HG02938 (cell line): Measurements from ENCODE around the gene EFNB2.

Experiments used
- ATAC-seq: cut with Tn5 transposase; IDR thresholded peaks from one replicate; pipeline ENCODE4 v1.9.1; 2021; ENCODE audit warnings: mild to moderate bottlenecking, moderate library complexity; ENCODE audit not compliant: unreplicated experiment

Gene EFNB2, protein sequence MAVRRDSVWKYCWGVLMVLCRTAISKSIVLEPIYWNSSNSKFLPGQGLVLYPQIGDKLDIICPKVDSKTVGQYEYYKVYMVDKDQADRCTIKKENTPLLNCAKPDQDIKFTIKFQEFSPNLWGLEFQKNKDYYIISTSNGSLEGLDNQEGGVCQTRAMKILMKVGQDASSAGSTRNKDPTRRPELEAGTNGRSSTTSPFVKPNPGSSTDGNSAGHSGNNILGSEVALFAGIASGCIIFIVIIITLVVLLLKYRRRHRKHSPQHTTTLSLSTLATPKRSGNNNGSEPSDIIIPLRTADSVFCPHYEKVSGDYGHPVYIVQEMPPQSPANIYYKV

DNA sequence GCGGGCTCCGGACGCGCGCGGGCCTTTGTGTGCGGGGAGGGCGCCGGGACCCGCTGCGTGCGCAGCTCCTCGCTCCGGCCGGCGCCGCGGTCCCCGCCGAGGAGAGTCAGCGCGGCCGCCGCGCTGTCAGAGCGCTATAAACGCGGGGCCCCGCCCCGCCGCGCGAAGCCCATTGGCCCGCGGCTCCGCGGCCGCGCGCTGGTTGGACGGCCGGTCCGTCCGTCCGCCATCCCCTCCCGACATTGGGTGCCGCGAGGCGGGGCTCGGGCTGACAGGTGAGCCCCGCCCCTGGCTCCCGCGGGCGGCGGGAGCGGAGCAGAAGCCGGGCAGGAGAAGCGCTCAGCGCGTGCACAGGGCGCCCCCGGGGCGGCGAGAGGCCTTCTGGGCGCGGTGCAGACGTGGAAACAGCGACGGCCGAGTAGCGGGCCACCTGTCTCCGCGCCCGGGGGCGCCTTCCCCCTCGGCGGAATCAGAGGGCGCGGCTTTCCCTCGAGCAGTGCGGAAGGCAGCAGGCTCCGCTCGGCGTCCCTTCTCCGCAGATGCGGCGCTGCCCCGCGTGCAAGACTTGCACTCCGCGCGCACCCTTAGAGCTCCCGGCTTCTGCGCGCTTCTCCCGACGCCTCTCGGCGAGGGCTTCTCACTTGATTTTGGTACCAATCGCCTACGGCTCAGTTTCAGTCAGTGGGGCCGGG is at the start of gene EFNB2:
Gene EFNB2, minus strand, starts transcription at position 111 of the 692 bp plus-strand sequence. CDS start 698 bp downstream, outside the sequence.
- ATAC-seq: peak; percentile 90

DNA sequence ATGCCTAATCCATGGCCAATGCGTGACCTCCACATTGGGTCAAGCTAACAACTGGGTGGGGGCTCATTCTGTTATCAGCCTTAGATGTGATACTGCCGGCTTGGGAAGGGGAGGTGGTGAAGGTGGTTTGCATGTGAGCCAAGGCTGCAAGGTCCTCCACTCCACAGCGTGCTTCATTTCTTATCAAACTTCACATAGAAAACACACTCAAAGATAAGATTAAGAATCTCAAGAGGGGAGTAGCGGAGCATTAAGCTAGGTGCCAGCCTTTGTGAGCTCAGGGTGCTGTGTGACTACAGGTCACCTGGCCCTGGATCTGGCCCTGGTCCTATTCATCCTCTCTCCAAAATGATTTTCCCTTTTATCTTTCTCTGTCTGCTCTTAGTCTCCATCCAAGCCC is 45.8 kb upstream of the EFNB2 start:
- ATAC-seq: no peak

DNA sequence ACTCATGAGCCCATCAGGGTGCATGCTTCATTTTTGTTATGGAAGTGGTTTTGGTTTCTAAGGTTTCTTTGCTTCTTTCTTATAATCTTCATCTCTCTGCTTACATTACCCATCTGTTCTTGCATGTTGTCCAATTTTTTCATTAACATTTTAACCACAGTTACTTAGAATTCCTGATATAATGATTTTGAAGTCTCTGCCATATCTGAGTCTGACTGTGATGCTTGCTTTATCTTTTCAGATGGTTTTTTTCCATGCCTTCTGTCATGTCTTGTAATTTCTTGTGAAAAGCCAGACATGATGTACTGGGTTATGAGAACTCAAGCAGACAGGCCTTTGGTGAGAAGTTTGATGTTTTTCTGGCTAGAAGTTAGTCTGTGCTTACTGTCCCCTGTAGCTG is 40.4 kb upstream of the EFNB2 start:
- no peak for ATAC-seq

DNA sequence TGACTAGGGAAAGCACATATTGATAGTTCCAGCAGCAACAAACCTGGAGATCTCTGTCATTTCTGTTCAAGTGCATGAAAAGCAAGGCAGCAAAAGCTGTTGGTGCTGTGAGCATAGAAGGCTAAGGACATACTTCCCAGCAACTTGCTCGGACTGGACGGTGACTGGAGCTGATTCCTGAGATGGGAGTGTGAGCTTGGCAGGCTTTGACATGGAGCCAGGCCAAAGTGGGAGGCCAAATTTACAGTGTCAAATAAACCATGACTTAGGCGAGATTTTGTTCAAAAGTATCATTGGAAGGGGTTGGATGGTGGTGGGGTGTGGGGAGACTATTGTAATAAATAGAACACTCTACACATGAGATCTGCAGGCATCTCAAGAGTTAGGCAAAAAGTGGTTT is 38.4 kb upstream of the EFNB2 start:
- no peak for ATAC-seq

DNA sequence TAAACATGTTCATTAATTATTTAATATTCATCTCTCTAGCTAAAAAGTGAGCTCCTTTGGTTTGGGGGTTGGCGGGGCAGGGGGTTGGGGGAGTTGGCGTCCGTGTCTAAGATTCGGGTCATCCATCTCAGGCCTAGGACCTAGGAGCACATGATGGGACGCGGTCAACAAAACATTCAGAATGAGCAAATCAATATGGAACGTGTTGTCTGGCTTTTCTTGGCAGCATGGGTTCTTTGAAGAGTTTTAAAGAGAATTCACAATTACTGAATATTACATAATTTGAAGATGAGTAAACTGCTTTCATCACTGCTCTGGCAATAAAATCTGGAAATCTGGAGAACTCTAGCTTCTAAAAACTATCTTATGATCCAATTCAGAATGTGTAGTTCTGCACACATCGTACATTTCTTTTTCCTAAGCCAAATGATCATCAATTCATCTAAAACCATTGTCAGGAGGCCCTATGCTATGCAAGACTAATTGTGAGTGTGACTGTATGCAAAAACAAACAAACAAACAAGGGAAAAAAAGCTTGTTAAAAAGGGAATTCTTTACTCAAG is 37.9 kb upstream of the EFNB2 start:
- no peak for ATAC-seq

DNA sequence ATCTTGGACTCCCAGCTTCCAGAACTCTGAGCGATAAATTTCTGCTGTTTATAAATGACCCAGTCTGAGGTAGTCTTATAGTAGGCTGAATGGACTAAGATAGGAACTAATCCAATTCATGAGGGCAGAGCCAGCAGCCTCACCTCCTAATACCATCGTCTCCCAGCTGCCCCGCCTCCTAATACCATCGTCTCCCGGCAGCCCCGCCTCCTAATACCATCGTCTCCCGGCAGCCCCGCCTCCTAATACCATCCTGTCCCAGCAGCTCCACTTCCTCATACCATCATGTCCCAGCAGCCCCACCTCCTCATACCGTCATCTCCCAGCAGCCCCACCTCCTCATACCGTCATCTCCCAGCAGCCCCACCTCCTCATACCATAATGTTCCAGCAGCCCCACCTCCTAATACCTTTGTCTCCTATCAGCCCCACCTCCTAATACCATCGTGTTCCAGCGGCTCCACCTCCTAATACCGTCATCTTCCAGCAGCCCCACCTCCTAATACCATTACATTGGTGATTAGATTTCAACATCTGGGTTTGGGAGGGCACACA is 34.9 kb upstream of the EFNB2 start:
- ATAC-seq: no peak

DNA sequence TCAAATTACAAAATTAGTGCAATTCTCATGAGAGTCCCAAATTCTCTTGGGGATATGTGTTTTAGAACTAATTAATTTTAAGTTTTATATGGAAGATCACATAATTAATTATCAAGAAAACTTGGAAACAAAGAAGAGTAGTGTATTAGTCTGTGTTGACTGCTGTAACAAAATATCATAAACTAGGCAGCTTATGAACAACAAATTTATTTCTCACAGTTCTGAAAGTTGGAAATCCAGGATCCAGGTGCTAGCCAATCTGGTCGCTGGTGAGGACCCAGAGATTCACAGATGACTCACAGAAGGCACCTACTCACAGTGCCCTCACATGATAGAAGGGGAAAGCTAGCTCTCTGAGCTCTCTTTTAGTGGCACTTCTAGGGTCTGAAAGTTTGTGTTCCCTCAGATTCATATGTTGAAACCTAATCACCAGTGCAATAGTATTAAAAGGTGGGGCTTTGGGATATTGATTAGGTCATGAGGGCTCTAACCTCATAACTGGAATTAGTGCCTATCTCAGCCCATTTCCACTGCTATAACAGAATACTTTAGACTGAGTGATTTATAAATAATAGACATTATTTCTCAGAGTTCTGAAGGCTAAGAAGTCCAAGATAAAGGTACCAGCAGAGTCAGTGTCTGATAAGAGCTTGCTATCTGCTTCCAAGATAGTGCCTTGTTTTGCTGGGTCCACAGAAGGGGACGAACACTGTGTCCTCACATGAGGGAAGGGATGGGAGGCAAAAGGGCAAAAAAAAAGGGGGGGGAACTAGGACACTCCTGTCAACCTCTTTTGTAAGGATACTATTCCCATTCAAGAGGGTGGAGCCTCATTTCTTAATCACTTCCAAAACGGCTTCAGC is 34.0 kb upstream of the EFNB2 start:
- no peak for ATAC-seq

DNA sequence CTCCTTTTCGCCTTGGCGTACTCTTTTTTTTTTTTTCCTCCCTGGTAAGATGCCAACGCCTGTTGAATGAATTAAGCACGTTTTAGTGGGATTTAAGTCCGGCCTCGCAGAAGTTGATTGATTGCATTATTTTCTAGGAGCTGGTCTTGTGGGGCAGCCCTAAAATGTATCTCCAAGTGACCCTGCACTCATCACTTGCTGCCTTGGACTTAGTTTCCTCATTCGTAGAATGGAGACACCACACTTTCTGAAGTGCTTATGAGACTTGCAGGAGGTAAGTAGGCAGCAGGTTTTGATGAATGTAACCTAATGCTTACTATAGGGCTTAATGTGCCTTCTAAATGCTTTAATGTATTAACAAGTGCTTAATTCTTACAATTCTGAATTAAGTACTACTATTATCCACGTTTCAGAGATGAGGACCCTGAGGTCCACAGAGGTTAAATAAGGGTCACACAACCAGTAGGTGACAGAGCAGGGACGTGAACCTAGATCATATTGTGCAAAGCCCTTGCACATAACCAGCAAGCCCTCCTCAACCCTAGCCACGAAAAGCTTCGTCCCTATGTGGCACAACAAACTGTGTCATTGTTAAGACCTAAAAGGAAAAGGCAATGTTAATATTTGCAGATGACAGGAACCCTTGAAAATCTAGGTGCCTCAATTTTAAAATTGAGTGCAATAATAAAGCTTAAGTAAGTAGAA is 33.0 kb upstream of the EFNB2 start:
- peak; percentile 37 for ATAC-seq

DNA sequence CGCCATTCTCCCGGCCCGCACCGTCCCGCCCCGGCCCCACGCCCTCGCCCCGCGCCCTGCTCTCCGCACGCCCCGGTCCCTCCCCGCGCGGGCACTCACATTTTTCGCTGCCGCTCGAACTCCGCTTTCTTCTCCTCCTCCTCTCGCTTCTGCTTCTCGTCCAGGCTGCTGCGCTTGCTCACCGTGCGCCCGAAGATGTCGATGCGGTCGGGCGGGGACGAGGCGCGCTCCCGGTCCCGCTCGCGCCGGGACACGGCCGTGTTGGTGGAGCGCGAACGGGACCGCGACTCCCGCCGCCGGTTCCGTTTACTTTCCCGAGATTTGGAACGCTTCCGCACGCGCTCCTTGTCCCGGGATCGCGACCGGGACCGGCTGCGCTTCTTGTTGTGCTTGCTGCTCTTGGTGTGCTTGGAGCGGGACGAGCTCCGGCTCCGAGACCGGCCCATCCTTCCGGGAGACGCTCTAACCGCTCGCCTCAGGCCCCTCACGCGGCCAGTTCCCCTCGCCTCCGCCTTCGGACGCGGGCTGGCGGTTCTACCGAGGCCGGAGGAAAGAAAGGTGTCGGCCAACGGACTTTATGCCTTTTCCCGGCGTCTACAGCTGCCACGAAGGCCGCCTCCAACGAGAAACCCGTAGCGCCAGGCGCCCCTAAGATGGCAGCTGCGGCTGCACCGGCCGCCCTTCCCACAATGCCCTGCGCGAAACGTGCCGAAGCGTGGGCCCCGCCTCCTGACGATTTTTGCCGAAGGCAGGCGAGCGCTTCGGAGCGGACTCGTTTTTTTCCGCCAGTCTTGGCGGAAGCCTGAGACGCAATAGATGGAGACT is 32.2 kb upstream of the EFNB2 start, which contains the start of gene ARGLU1:
Gene ARGLU1, minus strand, starts transcription at position 664 of the 825 bp plus-strand sequence. Its CDS starts 218 bp downstream, at position 446.
- peak; percentile 69 for ATAC-seq

DNA sequence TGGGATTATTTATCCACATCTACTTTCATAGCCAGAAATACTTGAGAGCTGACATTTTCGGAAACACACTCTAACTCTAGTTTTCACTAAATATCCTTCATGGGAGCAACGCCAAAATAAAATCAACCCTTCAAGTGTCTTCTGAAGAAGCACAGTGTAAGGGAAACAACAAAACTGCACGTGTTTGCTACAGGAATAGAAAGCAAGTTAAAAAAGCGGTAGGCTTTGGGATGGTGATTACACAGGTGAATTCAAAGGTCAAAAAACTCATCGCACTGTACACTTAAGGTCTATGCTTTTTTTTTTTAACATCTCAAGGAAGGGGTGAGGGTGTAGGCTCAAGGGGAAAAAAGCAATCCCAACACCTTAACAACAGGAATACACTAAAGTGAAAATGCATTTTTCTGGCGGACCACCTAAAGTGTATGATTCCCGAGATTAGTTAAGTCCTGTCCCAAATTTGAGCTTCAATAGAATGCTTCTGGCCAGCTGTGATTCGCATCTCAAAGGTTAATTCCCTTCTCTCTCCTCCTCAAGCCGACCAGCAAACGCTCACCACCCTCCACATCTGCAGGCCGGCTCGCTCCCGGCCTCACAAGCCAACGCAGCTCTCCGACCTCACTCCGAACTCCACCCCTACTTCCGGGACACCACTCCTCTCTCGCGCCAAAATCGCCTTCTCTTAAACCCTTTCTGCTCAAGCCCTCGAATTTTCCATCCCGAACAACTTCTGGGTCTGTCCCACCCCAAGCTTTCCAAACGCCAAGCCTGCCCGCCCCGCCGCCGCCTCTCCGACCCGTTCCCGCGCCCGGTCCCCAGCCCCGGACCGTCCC is 31.4 kb upstream of the EFNB2 start:
- peak; percentile 41 for ATAC-seq

DNA sequence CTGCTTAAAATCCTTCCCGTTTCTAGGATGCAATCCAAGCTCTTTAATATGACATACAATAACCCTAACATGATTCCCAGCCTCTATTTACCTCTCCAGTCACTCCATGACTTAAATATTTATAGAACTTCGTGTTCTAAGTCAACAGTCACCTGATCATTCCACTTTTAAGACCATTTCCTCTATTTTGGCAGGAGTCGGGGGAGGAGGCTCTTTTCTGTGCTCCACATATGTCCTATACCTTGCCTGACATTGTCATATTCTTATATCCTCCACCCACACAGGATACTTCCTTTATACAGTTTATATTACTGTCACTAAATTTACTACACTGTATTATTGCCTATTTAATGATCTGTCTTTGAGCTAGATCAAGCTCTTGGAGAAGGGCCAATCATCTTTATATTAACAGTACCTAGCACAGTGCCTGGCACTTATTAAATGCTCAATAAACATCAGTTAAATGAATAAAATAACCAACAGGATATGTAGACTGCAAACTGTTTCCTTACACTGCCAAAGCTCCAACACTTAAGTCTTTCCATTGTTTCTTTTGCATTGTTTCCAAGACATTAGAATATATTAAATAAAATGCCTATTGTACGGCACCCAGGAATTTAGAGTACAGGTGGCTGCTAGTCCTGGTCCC is 29.8 kb upstream of the EFNB2 start:
- ATAC-seq: no peak

DNA sequence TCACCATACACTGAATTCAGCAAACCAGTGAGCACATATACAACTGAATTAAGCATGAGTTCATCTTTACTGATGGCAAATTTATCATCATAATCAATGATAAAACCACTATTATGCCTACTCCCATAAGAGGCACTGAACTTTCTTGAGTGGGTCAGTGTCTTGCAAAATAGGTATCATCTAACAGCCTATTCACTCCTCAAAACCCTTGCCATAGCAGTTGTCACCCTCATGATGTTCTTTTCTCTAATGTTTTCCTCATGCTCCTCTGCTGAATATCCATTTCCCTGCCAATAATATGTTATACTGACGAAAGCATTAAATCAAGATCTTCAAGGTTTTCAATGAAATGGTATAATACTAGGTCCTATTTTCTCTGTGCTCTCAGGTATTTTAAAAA is 26.8 kb upstream of the EFNB2 start:
- ATAC-seq: no peak

DNA sequence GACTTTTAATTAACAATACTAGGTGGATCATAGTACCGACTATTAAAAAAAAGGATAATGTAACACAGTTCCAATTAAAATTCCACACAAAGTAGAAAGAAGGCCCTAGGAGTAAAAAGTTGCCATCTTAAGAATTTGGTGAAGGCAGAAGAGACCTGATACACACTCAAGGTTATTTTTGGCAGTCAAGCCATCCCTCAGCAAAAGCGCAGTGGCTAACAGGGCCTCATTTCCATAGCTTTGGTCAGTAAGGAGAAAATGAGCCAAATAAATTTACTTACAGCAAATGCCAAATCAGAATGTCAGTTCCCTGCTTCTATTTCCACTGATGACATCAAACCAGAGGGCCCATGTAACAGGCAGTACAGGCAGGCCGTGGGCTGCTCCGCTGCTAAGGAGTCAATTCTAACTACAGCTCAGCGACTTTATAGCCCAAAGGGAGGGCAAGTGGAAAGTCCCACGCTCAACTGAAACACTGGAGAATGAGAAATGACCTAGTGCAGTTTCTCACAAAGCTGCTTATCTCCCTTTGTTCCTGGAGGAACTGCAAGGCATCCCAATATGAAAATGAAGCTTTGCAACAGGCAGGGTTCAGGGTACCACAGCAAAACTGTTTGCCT is 26.2 kb upstream of the EFNB2 start:
- ATAC-seq: peak; percentile 82

DNA sequence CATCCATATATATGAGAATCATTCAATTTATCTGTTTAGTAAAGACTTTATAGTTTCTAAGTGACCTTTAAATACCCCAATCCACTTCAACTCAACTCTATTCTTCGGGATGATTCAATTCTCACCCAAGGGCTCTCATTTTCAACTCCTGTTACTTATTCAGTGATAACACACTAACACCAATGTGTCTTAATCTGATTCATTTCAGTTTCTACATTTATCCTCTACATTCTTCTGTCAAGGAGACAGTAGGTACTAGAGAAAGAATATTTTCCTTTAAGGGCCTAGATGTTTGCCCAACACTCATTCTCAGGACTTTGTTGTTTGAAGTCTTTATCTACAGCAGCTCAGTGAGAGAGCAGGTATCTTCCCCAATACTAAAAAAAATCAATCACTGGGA is 25.4 kb upstream of the EFNB2 start:
- ATAC-seq: no peak

DNA sequence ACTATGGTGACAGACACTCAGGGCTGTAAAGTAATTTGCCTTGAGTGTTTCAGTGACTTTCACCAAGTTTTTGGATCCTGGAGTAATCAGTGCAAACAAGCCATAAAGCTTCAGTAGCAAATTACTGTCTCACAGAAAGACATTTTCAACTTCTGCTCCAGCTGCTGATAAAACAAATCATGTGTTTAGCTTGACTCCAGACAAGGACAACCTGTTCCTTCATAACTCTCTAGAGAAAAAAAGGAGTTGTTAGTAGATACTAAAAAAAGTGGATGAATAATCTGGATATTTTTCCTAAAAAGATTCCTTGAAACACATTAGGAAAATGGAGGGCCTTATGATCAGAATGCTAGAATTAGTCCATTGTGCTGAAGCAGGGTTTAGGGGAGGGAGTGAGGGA is 23.1 kb upstream of the EFNB2 start:
- no peak for ATAC-seq

DNA sequence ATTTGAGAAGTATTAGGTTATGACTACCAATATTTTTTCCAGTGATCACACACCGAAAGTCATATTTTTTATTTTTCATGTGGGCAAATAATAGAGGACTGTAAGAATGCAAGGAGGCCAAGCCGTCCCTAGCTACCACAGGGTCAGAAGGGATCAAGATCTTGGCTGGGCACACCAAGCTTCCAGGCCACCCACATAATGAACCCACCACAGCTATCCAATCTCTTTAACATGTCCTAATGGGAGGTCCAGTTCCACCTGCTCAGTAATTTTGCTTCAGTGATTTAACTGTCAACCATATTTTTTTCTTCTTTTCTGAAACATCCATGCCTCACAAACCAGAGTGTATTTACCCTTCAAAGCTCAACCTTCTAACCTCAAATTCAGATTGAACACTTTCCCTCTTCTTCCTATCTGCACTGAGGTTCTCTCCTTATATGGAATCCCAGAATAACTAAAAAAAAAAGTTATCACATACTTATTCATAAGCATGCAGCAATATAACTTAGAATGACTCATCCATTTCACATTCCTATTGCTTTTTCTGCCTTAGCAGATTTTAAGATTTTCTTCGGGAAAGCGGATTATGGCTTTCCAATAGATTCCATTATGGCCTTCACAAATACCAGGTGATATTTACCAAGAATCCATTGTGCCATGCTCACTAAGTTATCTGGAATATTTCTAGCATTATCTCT is 20.3 kb upstream of the EFNB2 start:
- ATAC-seq: no peak

DNA sequence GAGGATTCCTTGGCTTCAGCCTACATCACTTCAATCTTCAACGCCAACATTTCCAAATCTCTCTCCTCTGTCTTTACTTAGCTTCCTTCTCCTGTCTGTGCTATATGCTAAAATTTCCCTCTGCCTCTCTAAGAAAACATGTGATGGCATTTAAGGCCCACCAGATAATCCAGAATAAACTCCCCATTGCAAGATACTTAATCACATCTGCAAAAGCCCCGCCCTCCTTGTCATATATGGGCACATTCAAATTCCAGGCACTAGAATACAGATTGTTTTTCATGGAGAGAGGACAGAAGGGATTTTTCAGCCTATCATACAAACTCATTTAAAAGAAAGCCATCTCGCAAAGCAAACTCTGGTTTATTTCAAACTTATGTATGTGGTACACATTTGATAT is 16.3 kb upstream of the EFNB2 start:
- no peak for ATAC-seq
